ENCODE results near the gene APOBEC3B.
A peak's percentile ranks its signal among the peaks of the same experiment; 100 is the strongest.
"Not testable (repeated sequence)": the region's sequence is repeated elsewhere in the genome, so short reads cannot be mapped to it uniquely, and the experiment has no call there.

The APOBEC3B gene

DNA sequence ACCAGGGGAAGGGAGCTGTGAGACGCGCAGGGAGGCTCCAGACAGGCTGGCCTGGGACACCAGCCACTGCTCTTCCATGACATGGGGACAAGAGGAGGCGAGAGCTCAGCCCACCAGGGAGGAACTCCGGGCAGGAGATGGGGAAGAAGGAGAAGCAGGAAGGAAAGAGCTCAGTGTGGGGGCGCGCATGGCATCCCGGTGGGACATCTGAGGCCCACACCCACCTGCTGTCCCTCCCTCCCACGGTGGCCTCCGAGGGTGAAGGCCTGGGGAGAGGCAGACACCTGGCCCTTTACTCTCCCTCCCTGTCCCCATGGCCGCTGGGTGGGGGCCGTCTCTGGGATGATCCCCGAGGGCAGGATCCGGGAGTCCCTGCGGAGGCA lies 58.0 kb downstream of the APOBEC3B start:
- H3K14ac ChIP-seq (ENCODE audit: low read length); H3K79me1 ChIP-seq (ENCODE audit: low read depth, low read length); H2BK5ac ChIP-seq (ENCODE audit: low read length); H3K36me3 ChIP-seq (replicated peaks in 1 of 2; ENCODE audit: control insufficient read depth in 2 of 2, insufficient read depth in 2 of 2, low read length in 2 of 2); H2AK5ac ChIP-seq (ENCODE audit: low read depth, low read length); H4K91ac ChIP-seq (ENCODE audit: low read depth, low read length, poor library complexity); H3K27me3 ChIP-seq (ENCODE audit: control insufficient read depth in 3 of 3, insufficient read depth in 3 of 3, low read depth in 1 of 3, low read length in 3 of 3); H2BK120ac ChIP-seq (ENCODE audit: low read depth, low read length); H4K8ac ChIP-seq (ENCODE audit: low read depth, low read length); H3K9ac ChIP-seq (ENCODE audit: low read depth, low read length, poor library complexity); H2BK15ac ChIP-seq (ENCODE audit: low read length); H3K23ac ChIP-seq (ENCODE audit: low read depth, low read length, poor library complexity); DNase-seq (ENCODE audit: low spot score); H3K4ac ChIP-seq (ENCODE audit: low read length); H3K9me3 ChIP-seq (replicated peaks in 1 of 2; ENCODE audit: control insufficient read depth in 2 of 2, insufficient read depth in 1 of 2, low read depth in 1 of 2, low read length in 2 of 2): not testable (repeated sequence)
- Histone ChIP-seq H2AFZ (ENCODE audit: low read length) (peak overlapping the region; percentile 91), H3K18ac (ENCODE audit: low read length) (peak overlapping the region; percentile 84), H3K4me2 (ENCODE audit: insufficient read depth, low read length, poor library complexity, severe bottlenecking) (peak overlapping the region; percentile 45), H3K4me3 (ENCODE audit: low read length in 2 of 2) (peak overlapping the region in 1 of 2 donors; percentile 28), H2BK12ac (ENCODE audit: low read length) (peak overlapping the region; percentile 41), H3K4me1 (ENCODE audit: control insufficient read depth in 2 of 2, insufficient read depth in 1 of 2, low read depth in 1 of 2, low read length in 2 of 2) (peaks cover 7 to 12% of the 10 kb centered on the region in 2 donors), H3K27ac (replicated peaks; ENCODE audit: low read length) (peak overlapping the region; percentile 58)
- no CpG with 5 or more reads among the region's 14 CpGs for WGBS, 2 donors (ENCODE audit: extremely low coverage in 2 of 2, insufficient read length in 2 of 2, insufficient replicate concordance in 1 of 2)

DNA sequence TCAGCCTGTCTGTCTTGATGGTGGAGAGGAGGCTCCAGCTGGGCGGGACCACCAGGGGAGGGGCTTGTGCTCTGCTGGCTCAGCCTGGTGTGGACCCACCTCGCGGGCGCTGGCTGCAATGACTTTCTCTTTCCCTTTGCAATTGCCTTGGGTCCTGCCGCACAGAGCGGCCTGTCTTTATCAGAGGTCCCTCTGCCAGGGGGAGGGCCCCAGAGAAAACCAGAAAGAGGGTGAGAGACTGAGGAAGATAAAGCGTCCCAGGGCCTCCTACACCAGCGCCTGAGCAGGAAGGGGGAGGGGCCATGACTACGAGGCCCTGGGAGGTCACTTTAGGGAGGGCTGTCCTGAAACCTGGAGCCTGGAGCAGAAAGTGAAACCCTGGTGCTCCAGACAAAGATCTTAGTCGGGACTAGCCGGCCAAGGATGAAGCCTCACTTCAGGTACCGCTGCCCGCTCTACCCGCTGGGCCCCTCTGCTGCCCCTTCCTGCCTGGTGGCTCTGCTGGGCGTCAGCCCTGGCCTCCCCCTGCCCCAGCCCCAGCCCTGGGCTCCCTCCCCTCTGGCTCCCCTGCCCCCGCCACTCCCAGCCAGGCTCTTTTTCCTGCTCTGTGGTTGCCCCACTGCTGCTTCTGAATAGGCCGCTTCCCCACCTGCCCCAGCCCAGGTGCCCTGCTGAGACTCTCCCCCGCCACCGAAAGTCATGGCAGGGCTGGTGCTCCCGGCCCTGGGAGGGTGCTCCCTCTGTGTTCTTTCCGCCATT lies 58.6 kb downstream of the APOBEC3B start, which contains the start of gene APOBEC3F:
APOBEC3F (plus strand) TSS at position 327 of the 759 bp plus-strand sequence; CDS start at position 424, 97 bp downstream.
- not testable (repeated sequence) for H3K9me3 ChIP-seq (replicated peaks in 1 of 2; ENCODE audit: control insufficient read depth in 2 of 2, insufficient read depth in 1 of 2, low read depth in 1 of 2, low read length in 2 of 2); H3K79me1 ChIP-seq (ENCODE audit: low read depth, low read length); H3K23ac ChIP-seq (ENCODE audit: low read depth, low read length, poor library complexity); H2BK15ac ChIP-seq (ENCODE audit: low read length); H3K4ac ChIP-seq (ENCODE audit: low read length); H3K14ac ChIP-seq (ENCODE audit: low read length); H3K36me3 ChIP-seq (replicated peaks in 1 of 2; ENCODE audit: control insufficient read depth in 2 of 2, insufficient read depth in 2 of 2, low read length in 2 of 2); H2BK120ac ChIP-seq (ENCODE audit: low read depth, low read length); H3K27me3 ChIP-seq (ENCODE audit: control insufficient read depth in 3 of 3, insufficient read depth in 3 of 3, low read depth in 1 of 3, low read length in 3 of 3); H4K91ac ChIP-seq (ENCODE audit: low read depth, low read length, poor library complexity); DNase-seq (ENCODE audit: low spot score)
- Histone ChIP-seq H3K4me2 (ENCODE audit: insufficient read depth, low read length, poor library complexity, severe bottlenecking) (peak within 1 kb of the TSS; percentile 80), H4K8ac (ENCODE audit: low read depth, low read length) (peak within 1 kb of the TSS; percentile 82), H3K27ac (replicated peaks; ENCODE audit: low read length) (peak within 1 kb of the TSS; percentile 84), H3K9ac (ENCODE audit: low read depth, low read length, poor library complexity) (peak within 1 kb of the TSS; percentile 91), H2BK5ac (ENCODE audit: low read length) (peak within 1 kb of the TSS; percentile 87), H3K4me3 (ENCODE audit: low read length in 2 of 2) (peak within 1 kb of the TSS; percentile 53 to 59), H2BK12ac (ENCODE audit: low read length) (peak within 1 kb of the TSS; percentile 90), H3K18ac (ENCODE audit: low read length) (peak within 1 kb of the TSS; percentile 97), H2AK5ac (ENCODE audit: low read depth, low read length) (peak within 1 kb of the TSS; percentile 63), H2AFZ (ENCODE audit: low read length) (peak within 1 kb of the TSS; percentile 91), H3K4me1 (ENCODE audit: control insufficient read depth in 2 of 2, insufficient read depth in 1 of 2, low read depth in 1 of 2, low read length in 2 of 2) (peaks cover 7 to 16% of the 10 kb centered on the region in 2 donors)
- no CpG with 5 or more reads among the region's 21 CpGs for WGBS, 2 donors (ENCODE audit: extremely low coverage in 2 of 2, insufficient read length in 2 of 2, insufficient replicate concordance in 1 of 2)

DNA sequence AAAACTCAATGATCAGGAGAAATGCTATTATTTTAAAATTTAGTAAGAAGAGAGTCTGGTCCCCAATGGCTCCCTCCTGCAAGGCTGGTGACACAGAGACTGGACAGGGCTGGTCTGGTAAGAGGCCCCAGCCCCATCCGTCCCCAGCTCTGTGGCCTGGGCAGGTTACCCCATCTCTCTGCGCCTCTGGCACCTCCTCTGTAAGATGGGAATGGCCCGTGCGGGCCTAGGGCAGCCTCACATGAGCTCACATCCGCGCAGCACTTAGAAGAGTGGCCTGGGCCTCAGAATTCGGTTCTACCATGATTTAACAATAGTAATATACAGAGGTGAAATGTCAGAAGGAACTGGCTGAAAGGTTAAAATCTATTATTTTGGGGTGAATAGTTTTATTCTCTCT lies 59.8 kb downstream of the APOBEC3B start:
- no peak overlapping the region for H3K4me3 ChIP-seq (ENCODE audit: low read length in 2 of 2)

More for the DNA sequence above, 59.8 kb downstream of the APOBEC3B start:
- H3K79me1 ChIP-seq (ENCODE audit: low read depth, low read length), result no peaks in the 10 kb centered on the region
- no CpG with 5 or more reads among the region's 7 CpGs for WGBS, 2 donors (ENCODE audit: extremely low coverage in 2 of 2, insufficient read length in 2 of 2, insufficient replicate concordance in 1 of 2)
- H3K4ac ChIP-seq (ENCODE audit: low read length), result no peak overlapping the region
- no peak overlapping the region for H2BK5ac ChIP-seq (ENCODE audit: low read length)
- no peak overlapping the region for H3K27ac ChIP-seq (replicated peaks; ENCODE audit: low read length)
- H4K8ac ChIP-seq (ENCODE audit: low read depth, low read length), result no peak overlapping the region
- H3K18ac ChIP-seq (ENCODE audit: low read length), result peak overlapping the region; percentile 92
- H3K36me3 ChIP-seq (replicated peaks in 1 of 2; ENCODE audit: control insufficient read depth in 2 of 2, insufficient read depth in 2 of 2, low read length in 2 of 2), result peaks cover 0 to 4% of the 10 kb centered on the region in 2 donors
- H3K9me3 ChIP-seq (replicated peaks in 1 of 2; ENCODE audit: control insufficient read depth in 2 of 2, insufficient read depth in 1 of 2, low read depth in 1 of 2, low read length in 2 of 2), result no peaks in the 10 kb centered on the region
- H2AK5ac ChIP-seq (ENCODE audit: low read depth, low read length), result peak overlapping the region; percentile 81
- no peak overlapping the region for H4K91ac ChIP-seq (ENCODE audit: low read depth, low read length, poor library complexity)
- no peak overlapping the region for H2AFZ ChIP-seq (ENCODE audit: low read length)
- no peak overlapping the region for H3K23ac ChIP-seq (ENCODE audit: low read depth, low read length, poor library complexity)
- H3K27me3 ChIP-seq (ENCODE audit: control insufficient read depth in 3 of 3, insufficient read depth in 3 of 3, low read depth in 1 of 3, low read length in 3 of 3), result no peaks in the 10 kb centered on the region
- DNase-seq (ENCODE audit: low spot score), result no peak
- H2BK15ac ChIP-seq (ENCODE audit: low read length), result peak overlapping the region; percentile 67
- peaks cover 7 to 16% of the 10 kb centered on the region in 2 donors for H3K4me1 ChIP-seq (ENCODE audit: control insufficient read depth in 2 of 2, insufficient read depth in 1 of 2, low read depth in 1 of 2, low read length in 2 of 2)
- H3K14ac ChIP-seq (ENCODE audit: low read length), result no peak overlapping the region
- H2BK12ac ChIP-seq (ENCODE audit: low read length), result peak overlapping the region; percentile 97
- no peak overlapping the region for H2BK120ac ChIP-seq (ENCODE audit: low read depth, low read length)
- H3K9ac ChIP-seq (ENCODE audit: low read depth, low read length, poor library complexity), result no peak overlapping the region
- no peak overlapping the region for H3K4me2 ChIP-seq (ENCODE audit: insufficient read depth, low read length, poor library complexity, severe bottlenecking)

All from neuronal stem cell (in vitro differentiated cells).